Measurements from ENCODE around the gene CPNE7. TPM values are rescaled to one million over a fixed set of nuclear protein-coding genes. Genes with fewer than 3 reads are reported as not detected.

Gene CPNE7
- polyA plus RNA-seq, 1 experiment, result 7.5 TPM

GRCh38 chr16:89549007-89549700, 26.4 kb upstream of the CPNE7 start:
- no peaks in the 10 kb centered on the region; the same call in 1 of the 2 replicates for H3K9me3 ChIP-seq (ENCODE audit: control insufficient read depth, insufficient read depth, low read length)
- ChIA-PET CTCF (interaction anchor here (1.1 to 1.4 kb wide), 2 partner anchors 8 to 9 kb away, joined by 4 read pairs; no protein-coding TSS in a partner anchor), POLR2A (interaction anchor here (1.1 kb wide), 1 partner anchor 8 kb away, joined by 3 read pairs; no protein-coding TSS in a partner anchor)
- DNase-seq (ENCODE audit: low read depth, low spot score), result no peak
- no peak overlapping the region for H3K27ac ChIP-seq (ENCODE audit: low read depth, low read length)
- no peak overlapping the region for H3K4me3 ChIP-seq (ENCODE audit: low read depth, low read length)
- H3K27me3 ChIP-seq (ENCODE audit: control insufficient read depth, insufficient read depth, low read length), result no peaks in the 10 kb centered on the region
- TF ChIP-seq CTCF (IDR thresholded peaks at IDR 0.05; ENCODE audit: low read depth, low read length), result no peak

DNA sequence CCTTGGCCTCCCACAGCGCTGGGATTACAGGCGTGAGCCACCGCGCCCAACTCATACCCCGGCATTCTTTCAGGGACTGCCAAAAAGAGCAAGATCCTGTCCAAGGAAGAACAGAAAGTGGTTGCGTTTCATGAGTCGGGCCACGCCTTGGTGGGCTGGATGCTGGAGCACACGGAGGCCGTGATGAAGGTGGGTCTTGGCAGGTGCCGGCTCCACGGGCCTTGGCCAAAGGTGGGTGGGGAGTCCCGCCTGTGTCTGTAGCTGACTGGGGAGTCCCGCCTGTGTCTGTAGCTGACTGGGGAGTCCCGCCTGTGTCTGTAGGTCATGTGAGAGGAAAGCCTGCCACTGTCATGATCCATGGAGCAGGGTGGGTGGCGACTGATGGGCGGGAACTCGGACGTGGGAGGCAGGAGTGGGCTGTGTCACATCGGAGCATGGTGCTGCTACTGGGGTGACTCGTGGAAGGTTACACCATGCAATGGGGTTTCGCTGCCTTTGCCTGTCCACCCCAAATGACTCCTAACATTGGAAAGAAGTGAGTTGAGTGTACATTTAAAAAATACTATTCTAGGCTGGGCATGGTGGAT, 25.0 kb upstream of the CPNE7 start:
- no peak for TF ChIP-seq CTCF (IDR thresholded peaks at IDR 0.05; ENCODE audit: low read depth, low read length)
- ChIA-PET POLR2A (interaction anchor here (1.1 kb wide), 1 partner anchor 10 kb away, joined by 3 read pairs; no protein-coding TSS in a partner anchor), CTCF (no interaction called here)
- no peak for DNase-seq (ENCODE audit: low read depth, low spot score)
- no peak overlapping the region for H3K4me3 ChIP-seq (ENCODE audit: low read depth, low read length)
- no peaks in the 10 kb centered on the region for H3K27me3 ChIP-seq (ENCODE audit: control insufficient read depth, insufficient read depth, low read length)
- H3K27ac ChIP-seq (ENCODE audit: low read depth, low read length), result no peak overlapping the region
- no peaks in the 10 kb centered on the region; the same call in 1 of the 2 replicates for H3K9me3 ChIP-seq (ENCODE audit: control insufficient read depth, insufficient read depth, low read length)

DNA sequence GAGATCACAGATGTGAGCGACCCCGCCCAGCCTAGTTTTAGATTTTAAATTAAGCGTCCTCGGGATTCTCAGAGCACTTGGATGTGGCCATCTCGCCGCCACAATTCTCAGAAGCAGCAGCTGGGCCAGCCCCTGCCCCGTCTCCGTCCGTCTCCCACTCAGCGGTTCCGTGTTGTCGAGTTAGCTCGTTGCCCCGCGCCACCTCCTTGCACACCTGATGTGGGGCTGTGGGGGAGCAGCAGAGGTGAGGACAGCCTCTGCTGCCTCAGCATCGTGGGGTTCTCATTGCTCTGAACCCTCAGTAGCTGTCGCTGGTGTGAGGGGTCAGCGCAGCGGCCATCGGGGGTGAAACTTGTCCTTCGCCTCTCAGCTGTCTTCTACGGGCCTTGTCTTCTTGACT, 23.2 kb upstream of the CPNE7 start:
- no peak for DNase-seq (ENCODE audit: low read depth, low spot score)
- CTCF ChIA-PET, result no interaction called here
- Histone ChIP-seq H3K27me3 (ENCODE audit: control insufficient read depth, insufficient read depth, low read length) (no peaks in the 10 kb centered on the region), H3K27ac (ENCODE audit: low read depth, low read length) (no peak overlapping the region), H3K4me3 (ENCODE audit: low read depth, low read length) (no peak overlapping the region), H3K9me3 (ENCODE audit: control insufficient read depth, insufficient read depth, low read length) (no peaks in the 10 kb centered on the region; the same call in 1 of the 2 replicates)
- POLR2A ChIA-PET, result no interaction called here
- TF ChIP-seq CTCF (IDR thresholded peaks at IDR 0.05; ENCODE audit: low read depth, low read length), result no peak

DNA sequence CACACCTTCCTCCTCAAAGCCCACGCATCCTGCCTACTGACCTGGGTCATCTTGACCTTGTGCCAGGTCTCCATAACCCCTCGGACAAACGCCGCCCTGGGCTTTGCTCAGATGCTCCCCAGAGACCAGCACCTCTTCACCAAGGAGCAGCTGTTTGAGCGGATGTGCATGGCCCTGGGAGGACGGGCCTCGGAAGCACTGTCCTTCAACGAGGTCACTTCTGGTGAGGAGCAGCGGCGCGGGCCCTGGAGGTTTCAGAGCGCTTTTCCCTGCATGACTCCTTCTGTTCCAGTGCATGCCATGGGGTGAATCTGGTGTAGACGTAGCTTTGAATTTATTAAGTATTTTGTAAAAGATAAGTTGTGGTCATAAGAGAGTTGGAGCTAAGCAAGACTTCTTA, 22.6 kb upstream of the CPNE7 start:
- no peaks in the 10 kb centered on the region; the same call in 1 of the 2 replicates for H3K9me3 ChIP-seq (ENCODE audit: control insufficient read depth, insufficient read depth, low read length)
- POLR2A ChIA-PET, result no interaction called here

More for the DNA sequence above, 22.6 kb upstream of the CPNE7 start:
- Histone ChIP-seq H3K4me3 (ENCODE audit: low read depth, low read length) (no peak overlapping the region), H3K27ac (ENCODE audit: low read depth, low read length) (no peak overlapping the region), H3K27me3 (ENCODE audit: control insufficient read depth, insufficient read depth, low read length) (no peaks in the 10 kb centered on the region)
- CTCF ChIA-PET, result no interaction called here
- no peak for TF ChIP-seq CTCF (IDR thresholded peaks at IDR 0.05; ENCODE audit: low read depth, low read length)
- DNase-seq (ENCODE audit: low read depth, low spot score), result no peak

Measured in AG04450 (cell line).